ENCODE results near the gene TGDS.

- TF ChIP-seq CTCF (IDR thresholded peaks at IDR 0.05; ENCODE audit: poor library complexity): no peak
- TF ChIP-seq EZH2phosphoT487 (IDR thresholded peaks at IDR 0.05; ENCODE audit: low read depth, severe bottlenecking, unreplicated experiment): no peak
- no peak for TF ChIP-seq EZH2 (IDR thresholded peaks at IDR 0.05; ENCODE audit: borderline replicate concordance)
These were observed 58.0 kb downstream of the TGDS start for GRCh38 chr13:94537740-94538630.

Data from hepatocyte (in vitro differentiated cells).